ENCODE results near the gene ACMSD. TPM values are rescaled to one million over a fixed set of nuclear protein-coding genes. Genes with fewer than 3 reads are reported as not detected.

The ACMSD gene
- total and polyA plus RNA-seq, 3 donors from 2014 or later, result 0.25 TPM; not detected in 2

Small RNA genes within 50 kb of the gene (microRNA-seq; reads per million reads assigned to microRNA genes)
- 0 reads per million in 2 donors for gene MIR5590 (ENCODE audit: borderline number of aligned reads in 2 of 2, borderline replicate concordance in 1 of 2)

Small RNA genes within 50 kb of the gene (small RNA-seq; reads per million reads assigned to genes)
- 0 reads per million in 2 donors for gene AC110620.1
- gene MIR5590, result 0 reads per million in 2 donors

Other genes starting within 250 kb of the ACMSD start
- 10 to 100 TPM; 37.3 to 44.3 TPM for gene TMEM163, start 119.6 kb upstream of the ACMSD start, total RNA-seq
- gene TMEM163, start 119.6 kb upstream of the ACMSD start, polyA plus RNA-seq (ENCODE audit: insufficient read depth, low read depth, low replicate concordance), result 24.0 TPM
- gene CCNT2, start 80.2 kb downstream of the ACMSD start, total RNA-seq, result 10 to 100 TPM; 49.3 to 52.8 TPM
- gene CCNT2, start 80.2 kb downstream of the ACMSD start, polyA plus RNA-seq (ENCODE audit: insufficient read depth, low read depth, low replicate concordance), result 28.2 TPM
- gene MAP3K19, start 208.8 kb downstream of the ACMSD start, total RNA-seq, result 1 to 10 TPM; 6.8 to 9.8 TPM
- gene MAP3K19, start 208.8 kb downstream of the ACMSD start, polyA plus RNA-seq (ENCODE audit: insufficient read depth, low read depth, low replicate concordance), result 15.1 TPM
- 10 to 100 TPM; 40.5 to 45.9 TPM for gene RAB3GAP1, start 213.7 kb downstream of the ACMSD start, total RNA-seq
- 39.9 TPM for gene RAB3GAP1, start 213.7 kb downstream of the ACMSD start, polyA plus RNA-seq (ENCODE audit: insufficient read depth, low read depth, low replicate concordance)

Data from testis (tissue), 3 donors.